Suppressor macrophage (primary cell): ENCODE data around the gene TMEM115.
"Not testable (repeated sequence)": the region's sequence is repeated elsewhere in the genome, so short reads cannot be mapped to it uniquely, and the experiment has no call there.

Source experiments
- DNase-seq, 4 experiments: peaks; one replicate each; pipeline ENCODE4 v3.0.0-alpha.2; 2020 to 2022

TMEM115 gene

GRCh38 chr3:50314816-50315215, 44.5 kb downstream of the TMEM115 start:
- DNase-seq, result no peak

- DNase-seq, result no peak
These were observed 45.0 kb downstream of the TMEM115 start for GRCh38 chr3:50314342-50314741.

- DNase-seq, result not testable (repeated sequence)
These were observed 47.3 kb downstream of the TMEM115 start for GRCh38 chr3:50312041-50312440.
